ENCODE results near the gene USP16.

The USP16 gene

GRCh38 chr21:29083306-29083705, 58.8 kb downstream of the USP16 start:
- no peak overlapping the region for H3K4me3 ChIP-seq (ENCODE audit: low read length)
- no peak for DNase-seq (ENCODE audit: low read depth)
- TF ChIP-seq CTCF (conservative IDR thresholded peaks at IDR 0.05; ENCODE audit: low read length) = no peak

GRCh38 chr21:29084372-29084771, 59.9 kb downstream of the USP16 start:
- H3K4me3 ChIP-seq (ENCODE audit: low read length) = no peak overlapping the region
- TF ChIP-seq CTCF (conservative IDR thresholded peaks at IDR 0.05; ENCODE audit: low read length) = no peak
- DNase-seq (ENCODE audit: low read depth) = no peak

DNA sequence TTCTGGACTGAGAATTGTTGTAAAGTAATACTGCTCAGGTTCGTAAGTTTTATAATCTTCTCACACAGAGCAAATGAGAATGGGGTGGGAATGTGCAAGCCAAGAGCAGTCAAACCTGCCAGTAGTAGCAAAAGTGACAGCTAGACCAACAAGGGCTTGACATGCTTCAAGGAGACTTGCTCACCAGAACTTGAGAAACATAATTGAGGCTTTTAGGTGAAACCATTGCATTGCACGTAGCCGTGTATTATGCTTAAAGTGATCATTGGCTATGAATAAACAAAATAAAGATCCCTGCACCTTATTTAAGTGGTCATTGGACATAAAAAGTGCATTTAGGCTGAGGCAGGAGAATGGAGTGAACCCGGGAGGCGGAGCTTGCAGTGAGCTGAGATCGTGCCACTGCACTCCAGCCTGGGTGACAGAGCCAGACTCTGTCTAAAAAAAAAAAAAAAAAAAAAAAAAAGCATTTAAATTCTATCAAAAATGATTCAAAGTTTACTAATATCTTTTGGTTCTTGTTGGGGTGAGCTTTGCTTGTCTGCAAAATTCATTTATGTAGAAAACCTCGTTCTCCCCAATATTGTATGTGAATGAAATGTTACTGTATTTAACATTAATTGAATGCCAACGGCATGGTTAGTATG, 60.8 kb downstream of the USP16 start:
- no peak for DNase-seq (ENCODE audit: low read depth)
- TF ChIP-seq CTCF (conservative IDR thresholded peaks at IDR 0.05; ENCODE audit: low read length) = no peak
- H3K4me3 ChIP-seq (ENCODE audit: low read length) = no peak overlapping the region

GRCh38 chr21:29091033-29091432, 66.6 kb downstream of the USP16 start:
- no peak overlapping the region for H3K4me3 ChIP-seq (ENCODE audit: low read length)
- TF ChIP-seq CTCF (conservative IDR thresholded peaks at IDR 0.05; ENCODE audit: low read length) = no peak
- DNase-seq (ENCODE audit: low read depth) = peak; percentile 84

DNA sequence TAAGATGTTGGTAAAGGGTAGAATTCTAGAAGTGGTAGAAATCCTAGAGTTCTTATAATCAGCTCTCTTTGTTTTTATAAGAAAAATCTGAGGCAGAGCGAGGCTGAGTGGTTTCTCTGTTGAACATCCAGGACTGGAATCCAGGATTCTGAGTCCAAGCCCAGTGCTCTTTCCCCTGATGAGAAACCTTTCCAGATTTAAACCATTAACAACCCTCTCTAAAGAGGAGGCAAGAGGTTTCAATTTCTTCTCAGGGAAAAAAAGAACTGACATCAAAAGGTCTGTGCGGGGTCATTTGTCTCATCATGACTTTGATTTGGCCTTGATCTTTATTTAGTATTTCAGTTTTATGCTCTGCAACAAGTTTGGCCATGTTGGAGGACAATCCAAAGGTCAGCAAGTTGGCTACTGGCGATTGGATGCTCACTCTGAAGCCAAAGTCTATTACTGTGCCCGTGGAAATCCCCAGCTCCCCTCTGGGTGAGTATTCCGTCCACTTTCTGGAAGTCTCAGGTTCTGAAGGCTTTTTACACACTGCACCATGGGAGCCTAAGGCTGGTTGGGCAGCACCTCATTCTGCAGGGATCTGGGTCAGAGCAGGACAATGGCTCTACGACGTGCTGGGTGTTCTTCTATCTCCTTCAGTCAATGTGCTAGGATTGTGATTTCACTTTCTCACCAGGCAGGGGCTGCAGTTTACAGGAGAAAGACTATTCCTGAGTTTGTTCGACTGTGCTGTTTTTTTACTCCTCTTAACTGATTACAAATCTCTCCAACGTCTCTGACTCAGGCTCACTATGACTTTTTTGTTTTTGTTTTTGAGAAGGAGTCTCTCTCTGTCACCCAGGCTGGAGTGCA, 67.9 kb downstream of the USP16 start:
- H3K4me3 ChIP-seq (ENCODE audit: low read length) = no peak overlapping the region
- peak; percentile 20 for DNase-seq (ENCODE audit: low read depth)

GRCh38 chr21:29096218-29097015, 71.9 kb downstream of the USP16 start:
- H3K4me3 ChIP-seq (ENCODE audit: low read length) = no peak overlapping the region
- no peak for DNase-seq (ENCODE audit: low read depth)
- TF ChIP-seq CTCF (conservative IDR thresholded peaks at IDR 0.05; ENCODE audit: low read length) = no peak

More for the DNA sequence above, 67.9 kb downstream of the USP16 start:
- TF ChIP-seq CTCF (conservative IDR thresholded peaks at IDR 0.05; ENCODE audit: low read length) = no peak
